Colonic mucosa (tissue), 4 donors: ENCODE data around the gene ORM1. TPM values are rescaled to one million over a fixed set of nuclear protein-coding genes. Genes with fewer than 3 reads are reported as not detected.
"Not testable (repeated sequence)": the region's sequence is repeated elsewhere in the genome, so short reads cannot be mapped to it uniquely, and the experiment has no call there.

Source experiments
- DNase-seq: peaks from one replicate; pipeline ENCODE4 v3.0.0-alpha.2; 2020
- H3K27ac ChIP-seq: fragments of 200-600 bp; one replicate; pipeline ENCODE4 v1.8.0; 2021
- H3K27me3 ChIP-seq: fragments of 200-600 bp; one replicate; pipeline ENCODE4 v1.8.0; 2021
- H3K36me3 ChIP-seq: fragments of 200-600 bp; one replicate; pipeline ENCODE4 v1.8.0; 2021
- H3K4me1 ChIP-seq: fragments of 200-600 bp; one replicate; pipeline ENCODE4 v1.8.0; 2021; ENCODE audit warnings: mild to moderate bottlenecking
- H3K4me3 ChIP-seq: fragments of 200-600 bp; one replicate; pipeline ENCODE4 v1.8.0; 2021
- H3K9ac ChIP-seq, 2 donors: one replicate each; pipeline ENCODE4 v1.7.0; 2013; ENCODE audit warnings: control low read depth in 2 of 2, low read depth in 2 of 2, low read length in 2 of 2
- H3K9me3 ChIP-seq: fragments of 200-600 bp; one replicate; pipeline ENCODE4 v1.8.0; 2021
- CTCF ChIP-seq: fragments of 200-600 bp; IDR thresholded peaks from one replicate; pipeline ENCODE4 v1.8.0; 2022; ENCODE audit warnings: antibody characterized with exemption, mild to moderate bottlenecking
- intact Hi-C: fragments of 100-400 bp; cut with DNase I; formaldehyde crosslinking; loops from one replicate; pipeline ENCODE4 v1.14.1; 2022
- total RNA-seq, 2 donors: library from RNA; stranded (reverse); fragmentation: NEBNext Ultra II Directional in 1 of 2; extraction: Animal tissue kit (Norgen Biotek cat#: 25700) in 1 of 2; gene quantifications; one replicate each; pipeline ENCODE4 v1.2.1, GENCODE V29; 2021
- donor health status: healthy.
- donor health status: DM: no; HTN: no; CAD: no.
- donor health status: DM: no; HTN: no; CAD: no.

The ORM1 gene
- total RNA-seq = 10 to 100 TPM in 1 of 2 donors, not detected in 1; 10.3 TPM

DNA sequence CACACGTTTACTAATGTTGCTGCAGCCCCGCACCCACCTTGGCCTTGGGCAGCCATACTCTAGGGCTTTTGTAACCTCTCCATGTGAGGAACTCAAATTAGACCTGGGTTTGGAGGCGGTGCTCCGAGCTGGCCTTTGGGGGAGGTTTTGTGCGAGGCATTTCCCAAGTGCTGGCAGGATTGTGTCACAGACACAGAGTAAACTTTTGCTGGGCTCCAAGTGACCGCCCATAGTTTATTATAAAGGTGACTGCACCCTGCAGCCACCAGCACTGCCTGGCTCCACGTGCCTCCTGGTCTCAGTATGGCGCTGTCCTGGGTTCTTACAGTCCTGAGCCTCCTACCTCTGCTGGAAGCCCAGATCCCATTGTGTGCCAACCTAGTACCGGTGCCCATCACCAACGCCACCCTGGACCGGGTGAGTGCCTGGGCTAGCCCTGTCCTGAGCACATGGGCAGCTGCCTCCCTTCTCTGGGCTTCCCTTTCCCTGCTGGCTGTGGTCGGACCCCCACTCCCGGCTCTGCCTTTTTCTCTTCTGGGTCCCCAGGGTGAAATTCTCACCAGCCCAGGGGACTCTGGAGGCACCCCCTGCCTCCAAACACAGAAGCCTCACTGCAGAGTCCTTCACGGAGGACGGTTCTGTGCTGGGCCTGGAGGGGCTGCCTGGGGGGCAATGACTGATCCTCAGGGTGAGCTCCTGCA, at the start of gene ORM1:
ORM1 (plus strand) TSS at position 268 of the 701 bp plus-strand sequence; CDS start at position 304, 36 bp downstream.
- H3K9ac ChIP-seq, H3K4me3 ChIP-seq, H3K36me3 ChIP-seq, H3K9me3 ChIP-seq, H3K27ac ChIP-seq, H3K4me1 ChIP-seq, DNase-seq, H3K27me3 ChIP-seq, intact Hi-C loops: not testable (repeated sequence)

DNA sequence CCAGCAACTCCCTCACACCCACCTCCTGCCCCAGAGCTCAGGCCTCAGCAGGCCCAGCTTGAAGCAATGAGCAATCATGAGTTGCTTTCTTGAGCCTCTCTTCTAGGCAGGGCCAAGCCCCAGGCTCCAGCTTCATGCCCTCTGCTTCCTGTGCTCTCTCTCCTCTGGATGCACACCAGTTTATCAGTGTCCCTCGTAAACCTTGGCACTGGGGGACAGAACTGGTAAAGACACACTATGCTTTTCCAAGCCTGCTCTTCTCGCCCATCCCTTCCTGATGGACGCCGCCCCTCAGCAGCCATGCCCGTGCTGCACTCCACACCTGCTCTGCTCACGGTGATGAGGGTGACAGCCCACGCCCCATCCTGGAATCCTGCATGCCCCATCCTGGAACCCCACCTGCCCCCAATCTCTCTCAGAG, 49.4 kb upstream of the ORM1 start:
- Histone ChIP-seq H3K9me3 (no peaks in the 10 kb centered on the region), H3K36me3 (no peaks in the 10 kb centered on the region), H3K27me3 (no peaks in the 10 kb centered on the region), H3K9ac (no peak overlapping the region), H3K4me3 (no peak overlapping the region), H3K4me1 (no peaks in the 10 kb centered on the region), H3K27ac (no peak overlapping the region)
- no peak for DNase-seq
- TF ChIP-seq CTCF = no peak
- intact Hi-C loops = no loop called here

DNA sequence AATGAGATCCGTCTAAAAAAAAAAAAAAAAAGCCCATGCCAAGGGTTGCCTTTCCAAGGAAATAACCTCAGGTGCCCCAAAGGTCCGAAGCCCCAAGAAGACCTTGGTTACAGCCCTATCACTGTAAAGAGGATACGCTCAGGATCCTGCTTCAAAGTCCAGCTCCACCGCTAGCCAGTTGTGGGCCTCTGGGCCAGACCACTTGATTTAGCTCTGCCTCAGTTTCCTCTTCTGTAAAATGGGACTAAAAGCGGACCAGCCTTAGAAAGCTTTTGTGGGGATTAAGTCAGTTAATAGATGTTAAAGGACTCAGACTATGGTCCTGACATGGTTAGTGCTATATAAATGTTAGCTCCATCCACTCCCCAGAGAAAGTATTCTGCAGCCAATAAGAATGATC, 48.7 kb upstream of the ORM1 start:
- no peaks in the 10 kb centered on the region for H3K27me3 ChIP-seq
- no peak for DNase-seq
- no peak overlapping the region for H3K27ac ChIP-seq
- no peaks in the 10 kb centered on the region for H3K36me3 ChIP-seq
- intact Hi-C loops = no loop called here
- no peaks in the 10 kb centered on the region for H3K9me3 ChIP-seq
- no peak overlapping the region for H3K9ac ChIP-seq
- TF ChIP-seq CTCF = no peak
- no peak overlapping the region for H3K4me3 ChIP-seq
- H3K4me1 ChIP-seq = no peaks in the 10 kb centered on the region

GRCh38 chr9:114275246-114276004, 47.5 kb upstream of the ORM1 start:
- DNase-seq = no peak
- H3K9ac ChIP-seq = no peak overlapping the region

DNA sequence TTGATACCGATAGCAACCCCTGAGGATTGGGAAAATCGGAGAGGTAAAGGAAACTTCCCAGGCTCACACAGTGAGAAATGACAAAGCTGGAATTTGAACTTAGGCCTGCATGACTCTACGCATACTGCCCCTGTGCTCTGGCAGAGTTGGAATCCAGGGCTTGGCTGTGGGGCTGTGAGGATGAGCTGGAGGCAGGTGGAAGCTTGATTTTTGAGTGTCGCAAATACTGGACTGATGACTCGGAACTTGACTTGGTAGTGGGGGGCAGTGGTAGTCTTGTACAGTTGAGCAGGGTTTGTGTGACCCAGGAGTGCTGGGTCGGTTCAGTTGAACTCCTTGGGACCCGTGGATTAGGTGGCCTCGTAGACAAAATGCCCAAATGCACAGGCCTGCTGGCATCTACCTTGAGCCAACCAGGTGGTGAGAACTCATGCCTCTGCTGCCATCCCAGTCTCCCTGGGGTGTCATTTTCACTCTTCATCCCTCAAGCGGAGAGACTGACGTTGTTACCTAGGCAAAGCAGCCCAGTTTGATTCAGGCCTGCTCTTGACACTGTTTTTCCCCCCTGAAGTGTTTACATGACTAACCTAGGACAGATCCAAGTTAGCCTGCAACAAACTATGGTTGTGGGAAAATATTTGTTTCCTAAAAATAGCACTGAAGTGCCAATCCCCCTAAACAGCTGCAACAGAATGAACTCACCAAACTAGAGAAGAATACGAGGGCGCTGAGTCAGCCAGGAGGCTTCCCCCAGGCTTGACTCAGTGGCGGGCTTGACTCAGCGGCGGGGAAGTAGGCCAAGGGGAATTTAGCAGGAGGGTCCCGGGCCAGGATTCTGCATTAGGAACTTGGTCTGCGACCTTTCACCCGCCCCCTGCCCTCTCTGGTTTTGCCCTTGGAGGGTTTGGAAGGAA, 45.7 kb upstream of the ORM1 start:
- Histone ChIP-seq H3K4me1 (no peaks in the 10 kb centered on the region), H3K27me3 (no peaks in the 10 kb centered on the region), H3K27ac (no peak overlapping the region), H3K4me3 (no peak overlapping the region), H3K9me3 (no peaks in the 10 kb centered on the region), H3K9ac (no peak overlapping the region), H3K36me3 (no peaks in the 10 kb centered on the region)
- intact Hi-C loops = no loop called here
- no peak for TF ChIP-seq CTCF
- DNase-seq = no peak

More at GRCh38 chr9:114275246-114276004, 47.5 kb upstream of the ORM1 start:
- H3K4me1 ChIP-seq = no peaks in the 10 kb centered on the region
- no peak overlapping the region for H3K4me3 ChIP-seq
- no peaks in the 10 kb centered on the region for H3K36me3 ChIP-seq
- no peak for TF ChIP-seq CTCF
- no peaks in the 10 kb centered on the region for H3K9me3 ChIP-seq
- intact Hi-C loops = no loop called here
- H3K27me3 ChIP-seq = no peaks in the 10 kb centered on the region
- no peak overlapping the region for H3K27ac ChIP-seq
